Panc1 (cell line): Measurements from ENCODE around the gene DISP1.

Experiments
- POLR2AphosphoS5 ChIP-seq: IDR thresholded peaks from 2 replicates; pipeline ENCODE4 v1.6.1; 2012; ENCODE audit warnings: mild to moderate bottlenecking, low read depth, low read length, moderate library complexity
- TF ChIP-seq, protein P1 (sequence below): fragments of 450-650 bp; IDR thresholded peaks from 2 replicates; pipeline ENCODE4 v1.5.1; 2017; ENCODE audit warnings: mild to moderate bottlenecking

DNA sequence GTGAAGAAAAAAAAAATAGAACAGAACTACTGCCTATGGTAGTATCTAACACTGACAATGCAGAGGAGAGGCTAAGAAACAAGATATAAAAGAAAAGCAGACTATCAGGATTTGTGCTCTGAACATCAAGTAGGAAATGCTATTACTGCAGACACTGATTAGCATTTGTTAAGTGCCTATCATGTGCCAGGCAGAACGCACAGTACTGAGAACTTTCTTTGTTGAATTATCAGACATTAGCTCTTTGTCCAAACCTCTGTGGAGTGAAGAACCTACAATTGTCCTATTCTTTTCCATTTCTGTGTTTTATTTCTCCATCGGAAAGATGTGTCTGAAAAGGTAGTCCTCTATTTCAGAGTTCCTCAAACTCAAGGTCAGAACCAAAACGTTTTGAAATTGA lies 30.5 kb upstream of the DISP1 start:
- TF ChIP-seq, protein P1, sequence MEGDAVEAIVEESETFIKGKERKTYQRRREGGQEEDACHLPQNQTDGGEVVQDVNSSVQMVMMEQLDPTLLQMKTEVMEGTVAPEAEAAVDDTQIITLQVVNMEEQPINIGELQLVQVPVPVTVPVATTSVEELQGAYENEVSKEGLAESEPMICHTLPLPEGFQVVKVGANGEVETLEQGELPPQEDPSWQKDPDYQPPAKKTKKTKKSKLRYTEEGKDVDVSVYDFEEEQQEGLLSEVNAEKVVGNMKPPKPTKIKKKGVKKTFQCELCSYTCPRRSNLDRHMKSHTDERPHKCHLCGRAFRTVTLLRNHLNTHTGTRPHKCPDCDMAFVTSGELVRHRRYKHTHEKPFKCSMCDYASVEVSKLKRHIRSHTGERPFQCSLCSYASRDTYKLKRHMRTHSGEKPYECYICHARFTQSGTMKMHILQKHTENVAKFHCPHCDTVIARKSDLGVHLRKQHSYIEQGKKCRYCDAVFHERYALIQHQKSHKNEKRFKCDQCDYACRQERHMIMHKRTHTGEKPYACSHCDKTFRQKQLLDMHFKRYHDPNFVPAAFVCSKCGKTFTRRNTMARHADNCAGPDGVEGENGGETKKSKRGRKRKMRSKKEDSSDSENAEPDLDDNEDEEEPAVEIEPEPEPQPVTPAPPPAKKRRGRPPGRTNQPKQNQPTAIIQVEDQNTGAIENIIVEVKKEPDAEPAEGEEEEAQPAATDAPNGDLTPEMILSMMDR, result no peak
- TF ChIP-seq POLR2AphosphoS5, result no peak
